ENCODE data around the gene NSA2.
A peak's percentile ranks its signal among the peaks of the same experiment; 100 is the strongest.
"Not testable (repeated sequence)": the region's sequence is repeated elsewhere in the genome, so short reads cannot be mapped to it uniquely, and the experiment has no call there.

NSA2 gene

DNA sequence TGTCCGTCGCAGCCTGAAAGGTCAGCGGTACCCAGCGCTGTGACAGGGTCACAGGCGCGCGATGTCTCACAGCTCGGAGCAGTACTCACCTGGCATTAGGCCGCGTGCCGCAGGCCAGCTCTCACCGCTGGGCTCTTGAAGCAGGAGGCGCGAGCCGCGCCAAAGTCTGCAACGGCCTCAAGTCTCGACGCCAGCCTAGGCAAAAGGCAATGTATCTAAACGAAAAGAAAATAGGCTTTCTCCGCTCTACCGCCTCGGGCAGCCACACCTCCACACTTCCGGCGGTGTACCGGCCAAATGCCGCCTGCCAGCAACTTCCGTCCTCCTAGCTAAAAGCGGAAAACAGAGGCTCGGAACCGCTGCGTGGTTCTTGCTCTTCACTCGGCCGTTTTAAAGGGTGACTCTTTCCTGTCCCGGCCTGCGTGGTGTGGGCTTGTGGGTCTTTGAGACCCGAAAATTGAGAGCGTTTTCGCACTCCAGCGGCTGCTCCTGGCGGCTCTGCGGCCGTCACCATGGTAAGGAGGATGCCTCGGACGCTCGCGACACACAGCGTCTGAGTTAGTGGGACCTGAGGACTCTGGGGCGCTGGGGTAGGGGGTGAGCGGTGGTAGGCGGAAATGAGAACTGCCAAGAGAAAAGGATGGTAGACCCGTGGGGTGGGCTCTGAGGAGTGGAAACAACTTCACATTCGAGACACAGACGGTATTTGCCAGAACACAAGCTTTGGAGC, at the start of gene NSA2, which contains the start of gene GFM2:
NSA2 (plus strand) TSS at position 401 of the 730 bp plus-strand sequence; CDS start at position 513, 112 bp downstream.
GFM2 (minus strand) TSS at position 269 of the 730 bp plus-strand sequence. CDS start 3,375 bp downstream, outside the sequence.
- DNase-seq, result peak; percentile 88

DNA sequence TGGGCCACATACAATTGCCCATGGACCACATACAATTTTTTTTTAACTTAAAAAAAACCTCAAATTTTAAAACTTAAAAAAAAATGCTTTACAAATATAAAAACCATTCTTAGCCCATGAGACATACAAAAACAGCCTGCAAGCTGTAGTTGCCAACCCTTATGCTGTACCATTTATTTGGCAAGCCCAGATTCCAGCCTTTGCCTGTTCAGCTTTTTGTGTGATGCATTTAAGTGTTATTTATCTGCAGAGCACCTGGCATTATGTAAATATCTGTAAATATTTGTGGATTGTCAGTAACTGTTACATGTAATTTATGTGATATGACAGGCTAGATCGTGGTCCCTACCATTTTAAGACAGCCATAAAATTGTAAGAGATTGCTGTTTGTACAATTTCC, 49.5 kb upstream of the NSA2 start:
- DNase-seq, result no peak

DNA sequence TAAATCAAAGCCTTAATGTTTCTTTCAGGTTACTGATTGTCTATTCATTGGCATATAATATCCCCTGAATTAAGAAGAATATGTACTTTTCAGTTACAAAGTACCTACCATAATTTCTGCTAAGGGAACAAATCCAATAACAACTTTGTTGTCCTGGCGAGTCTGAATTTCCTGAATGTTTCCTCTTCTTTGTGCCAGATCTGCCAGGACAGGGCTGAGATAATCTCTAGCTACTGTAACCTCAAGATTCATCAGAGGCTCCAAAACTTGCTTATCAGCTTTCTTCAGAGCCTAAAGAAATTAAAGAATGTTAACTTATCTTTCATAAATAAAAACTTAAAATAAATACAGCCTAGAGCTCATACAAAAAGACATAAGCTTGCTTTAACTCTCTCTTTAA, 44.8 kb upstream of the NSA2 start:
- no peak for DNase-seq

DNA sequence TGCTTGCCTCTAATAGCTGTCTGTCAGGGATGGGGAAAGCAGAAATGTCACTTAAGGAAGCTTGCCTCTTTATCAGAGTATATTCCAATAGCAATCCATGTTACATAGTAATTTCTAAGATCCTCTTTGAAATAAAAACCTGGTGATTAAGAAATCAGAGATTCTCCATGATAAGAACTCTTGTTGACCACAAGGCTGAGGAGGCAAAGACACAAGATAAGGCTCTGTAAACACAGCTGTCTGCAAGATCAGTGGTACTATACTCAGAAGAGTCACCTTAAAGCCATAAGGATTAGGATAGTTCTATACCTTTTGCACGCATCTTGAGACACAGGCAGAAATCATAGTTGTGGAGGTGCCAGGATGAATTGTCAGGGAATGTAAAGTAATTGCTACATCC, 41.7 kb upstream of the NSA2 start:
- DNase-seq, result no peak

DNA sequence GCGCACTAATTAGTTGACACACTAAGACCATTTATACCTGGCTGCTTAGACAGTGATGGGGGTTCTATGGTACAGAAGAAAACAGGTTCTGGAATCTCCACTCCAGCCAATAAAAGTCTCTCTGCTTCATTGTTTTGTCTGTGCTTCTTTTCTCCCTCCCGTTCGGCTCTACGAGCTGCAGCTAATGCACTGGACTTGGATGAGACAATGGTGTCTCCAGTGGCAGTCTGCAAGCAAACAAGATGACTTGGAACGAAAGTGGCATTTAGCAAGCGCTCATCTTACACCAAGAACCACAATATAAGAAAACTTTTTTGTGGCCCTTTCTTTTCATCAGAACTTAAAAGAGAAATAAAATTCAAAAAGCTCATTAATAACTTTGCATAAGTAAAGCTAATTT, 30.3 kb upstream of the NSA2 start:
- DNase-seq, result no peak

DNA sequence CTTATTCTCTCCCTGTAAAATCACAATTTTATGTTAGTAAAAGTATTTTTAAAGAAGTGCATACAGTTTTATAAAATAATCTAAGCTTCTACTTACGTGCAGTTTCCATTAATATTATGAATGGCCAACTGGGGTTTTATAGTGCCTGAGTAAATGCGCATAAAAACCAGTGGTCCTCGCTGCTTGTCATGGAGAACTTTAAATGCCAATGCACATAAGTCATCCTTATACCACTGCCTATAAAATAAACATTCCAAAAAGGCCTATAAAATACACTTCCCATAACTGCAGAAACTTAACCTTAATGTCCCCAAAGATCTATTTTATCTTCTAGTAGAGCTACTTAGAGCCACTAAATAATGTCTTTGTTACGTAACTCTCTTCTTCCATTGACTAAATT, 28.6 kb upstream of the NSA2 start:
- no peak for DNase-seq

DNA sequence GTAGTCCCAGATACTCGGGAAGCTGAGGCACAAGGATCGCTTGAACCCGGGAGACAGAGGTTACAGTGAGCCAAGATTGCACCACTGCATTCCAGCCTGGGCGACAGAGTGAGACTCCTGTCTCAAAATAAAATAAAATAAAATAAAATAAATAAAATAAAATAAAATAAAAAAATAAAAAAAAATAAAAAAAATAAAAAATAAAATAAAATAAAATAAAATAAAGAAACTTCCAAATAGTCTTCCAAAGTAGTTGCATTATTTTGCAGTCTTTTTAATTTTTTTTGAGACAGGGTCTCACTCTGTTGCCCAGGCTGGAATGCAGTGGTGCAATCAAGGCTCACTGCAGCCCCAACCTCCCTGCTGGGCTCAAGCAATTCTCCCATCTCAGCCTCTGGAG, 18.3 kb upstream of the NSA2 start:
- not testable (repeated sequence) for DNase-seq

DNA sequence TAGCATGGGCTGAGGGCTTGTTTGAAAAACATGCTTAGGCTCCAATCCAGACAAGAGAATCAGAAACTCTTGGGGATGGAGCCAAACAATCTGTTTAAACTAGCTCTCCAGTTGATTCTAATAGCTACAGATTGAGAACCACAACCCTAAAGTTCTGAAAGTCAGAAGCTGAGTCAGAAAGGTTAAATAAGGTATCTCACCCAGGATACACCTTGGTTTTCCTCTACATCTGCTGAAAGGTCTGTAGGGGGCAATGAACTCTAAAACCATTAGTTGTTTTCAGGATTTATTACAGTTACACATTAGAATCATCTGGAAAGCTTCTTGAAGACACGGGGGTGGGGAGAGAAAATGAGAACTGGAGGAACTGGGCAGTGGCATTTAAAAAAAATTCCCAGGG, 5.8 kb upstream of the NSA2 start:
- DNase-seq, result no peak

DNA sequence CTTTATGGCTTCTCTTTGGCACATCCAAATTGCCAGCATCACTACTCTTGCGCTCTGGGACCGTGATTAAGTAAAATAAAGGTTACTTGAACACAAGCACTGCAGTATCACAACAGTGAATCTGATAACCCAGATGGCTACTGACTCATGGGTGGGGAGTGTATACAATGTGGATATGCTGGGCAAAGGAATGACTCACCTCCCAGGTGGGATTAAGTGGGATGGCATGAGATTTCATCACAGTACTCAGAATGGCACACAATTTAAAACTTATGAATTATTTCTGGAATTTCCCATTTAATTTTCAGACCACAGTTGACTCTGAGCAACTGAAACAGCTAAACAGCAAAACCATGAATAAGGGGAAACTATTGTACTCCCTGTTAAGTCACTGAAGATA, 4.5 kb upstream of the NSA2 start:
- peak; percentile 4 for DNase-seq

DNA sequence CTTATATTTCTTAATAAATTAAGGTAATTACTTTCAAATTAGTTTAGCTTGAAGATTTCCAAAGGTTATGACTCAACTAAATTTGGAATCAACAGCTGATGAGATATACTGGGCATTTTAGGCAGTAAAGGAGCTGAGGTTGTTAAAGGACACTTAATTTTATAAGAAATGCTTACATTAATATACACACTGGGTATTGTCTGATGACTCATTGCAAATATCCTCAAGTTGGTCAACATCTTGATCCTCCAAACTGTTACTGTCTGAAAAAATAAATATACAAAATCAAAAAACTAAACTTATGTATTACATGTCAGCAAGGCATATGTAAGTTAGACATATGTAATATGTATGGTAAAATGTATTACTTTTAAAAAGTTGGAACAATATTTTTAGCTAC, 3.5 kb upstream of the NSA2 start:
- no peak for DNase-seq

DNA sequence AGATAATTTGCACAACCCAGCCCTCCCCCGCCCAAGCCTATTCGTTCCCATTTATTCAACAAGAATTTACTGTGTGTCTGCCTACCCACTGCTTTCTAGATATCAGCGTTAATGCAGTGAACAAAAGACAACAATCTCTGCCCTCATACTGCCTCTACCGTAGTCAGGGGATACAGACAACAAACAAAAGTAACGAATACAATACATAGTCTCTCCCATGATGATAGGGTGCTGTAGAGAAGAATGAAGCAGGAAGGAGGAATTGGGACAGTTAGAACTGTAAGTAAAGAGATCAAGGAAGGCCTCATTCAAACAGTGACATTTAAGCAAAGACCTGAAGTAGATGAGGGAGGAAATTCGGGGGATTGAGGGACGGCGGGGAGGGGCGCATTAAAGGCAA, 1.8 kb upstream of the NSA2 start:
- no peak for DNase-seq

DNA sequence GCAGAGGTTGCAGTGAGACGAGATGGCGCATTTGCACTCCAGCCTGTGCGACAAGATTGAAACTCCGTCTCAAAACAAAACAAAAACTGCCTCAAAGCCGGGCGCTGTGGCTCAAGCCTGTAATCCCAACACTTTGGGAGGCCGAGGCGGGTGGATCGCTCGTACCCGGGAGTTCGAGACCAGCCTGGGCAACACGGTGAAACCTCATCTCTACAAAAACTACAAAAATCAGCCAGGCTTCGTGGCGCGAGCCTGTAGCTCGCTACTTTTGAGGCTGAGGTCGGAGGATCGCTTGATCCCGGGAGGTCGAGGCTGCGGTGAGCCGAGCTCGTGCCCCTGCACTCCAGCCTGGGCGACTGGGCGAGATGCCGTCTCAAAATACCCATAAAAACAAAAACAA, 1.1 kb upstream of the NSA2 start:
- DNase-seq, result no peak

DNA sequence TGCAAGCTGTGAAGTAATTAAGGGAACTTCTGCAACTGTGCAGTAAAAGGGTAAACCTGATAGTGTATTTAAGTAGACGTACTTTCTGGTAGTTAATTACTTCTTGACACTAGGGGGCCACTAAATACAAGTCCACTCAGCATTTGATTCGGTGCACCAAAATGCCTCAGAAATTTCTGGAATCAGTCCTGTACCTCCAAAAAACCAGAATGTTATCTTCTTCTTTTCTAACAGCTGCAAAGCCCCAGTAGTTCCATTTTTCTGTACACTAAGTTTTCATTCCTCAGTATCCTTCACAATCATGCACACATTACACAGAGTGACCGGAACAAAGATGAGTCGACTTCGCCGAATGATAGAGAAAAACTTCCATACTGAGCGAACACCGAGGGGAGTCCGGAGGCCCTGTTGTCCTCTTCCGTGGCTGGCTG, 616 bp upstream of the NSA2 start:
- peak; percentile 2 for DNase-seq

DNA sequence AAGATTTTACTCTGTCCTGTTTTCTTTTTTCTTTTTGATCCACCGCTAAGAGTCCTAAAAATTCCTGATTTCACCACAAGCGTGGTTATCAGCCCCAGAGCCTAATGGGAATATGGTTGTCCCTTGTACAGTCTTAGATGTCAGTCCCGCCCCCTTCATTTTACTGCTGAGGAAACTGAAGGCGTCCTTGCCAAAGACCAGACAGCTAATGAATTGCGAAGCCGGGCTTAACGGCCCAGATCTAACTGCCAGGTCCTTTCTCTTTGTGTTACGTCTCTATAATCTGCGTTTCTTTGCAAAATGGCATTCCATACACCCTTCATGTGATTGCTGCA, 497 bp downstream of the NSA2 start:
- DNase-seq, result no peak

DNA sequence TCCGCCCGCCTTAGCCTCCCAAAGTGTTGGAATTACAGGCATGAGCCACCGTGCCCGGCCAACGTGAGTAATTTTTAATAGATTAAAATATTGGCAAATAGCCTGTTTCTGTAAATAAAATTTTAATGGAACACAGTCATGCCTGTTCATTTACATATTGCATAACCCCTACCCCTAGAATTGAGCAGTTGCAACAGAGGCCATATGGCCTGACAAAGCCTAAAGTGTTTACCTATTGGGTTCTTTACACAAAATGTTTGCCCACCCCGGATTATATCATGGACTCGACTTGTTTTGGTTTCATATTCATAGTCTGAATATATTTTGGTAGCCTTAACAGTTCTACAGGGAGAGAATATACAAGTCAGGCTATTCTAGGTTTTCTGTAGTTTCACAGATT, 5.3 kb downstream of the NSA2 start:
- no peak for DNase-seq

DNA sequence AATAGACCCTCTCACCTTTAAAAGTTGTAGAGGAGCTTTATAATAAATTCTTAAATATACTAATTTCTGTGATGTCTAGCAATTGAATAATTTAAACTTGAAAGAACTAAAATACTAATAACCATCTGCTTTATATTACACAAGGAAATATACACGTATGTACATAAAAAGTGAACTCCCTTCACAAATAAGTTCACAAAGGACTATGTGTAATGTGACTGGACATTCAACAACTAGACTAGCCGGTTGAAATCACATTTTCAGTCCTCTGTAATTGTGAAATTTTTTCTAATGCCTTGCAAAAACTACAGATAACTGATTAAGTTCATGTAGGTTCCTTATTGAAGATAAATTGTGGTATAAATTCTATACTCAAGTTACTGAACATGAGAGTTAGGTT, 11.6 kb downstream of the NSA2 start:
- no peak for DNase-seq

DNA sequence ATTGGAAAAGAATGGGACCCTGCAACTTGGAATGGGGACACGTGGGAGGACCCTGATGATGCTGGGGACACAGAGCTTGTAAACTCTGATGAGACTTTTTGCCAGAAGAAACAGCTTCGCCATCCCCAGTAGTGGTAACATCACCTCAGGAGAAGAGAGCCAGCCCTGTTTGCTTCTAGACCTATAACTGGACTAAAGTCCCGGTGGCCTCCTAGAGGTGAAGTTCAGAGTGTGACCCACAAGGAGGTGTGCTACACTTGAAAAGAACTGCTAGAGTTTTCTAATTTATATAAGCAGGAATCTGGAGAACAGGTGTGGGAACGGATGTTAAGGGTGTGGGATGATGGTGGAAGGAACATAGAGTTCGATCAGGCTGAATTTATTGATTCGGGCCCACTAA, 19.8 kb downstream of the NSA2 start:
- no peak for DNase-seq

DNA sequence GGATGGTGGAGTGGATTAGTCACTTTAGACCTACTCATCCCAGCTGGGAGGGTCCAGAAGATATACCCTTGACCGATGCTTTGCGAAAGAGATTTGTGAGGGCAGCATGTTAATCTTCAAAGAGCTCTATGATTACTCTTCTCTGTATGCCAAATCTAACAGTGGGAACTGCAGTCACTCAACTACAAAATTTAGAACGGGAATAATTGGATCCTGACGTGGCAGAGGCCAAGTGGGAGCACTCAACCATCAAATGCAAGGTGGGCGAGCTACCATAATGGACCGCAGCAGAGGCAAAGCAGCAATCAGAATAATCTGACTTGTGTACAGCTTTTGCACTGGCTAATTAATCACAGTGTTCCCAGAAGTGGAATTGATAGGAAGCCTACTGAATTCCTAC, 20.4 kb downstream of the NSA2 start:
- no peak for DNase-seq

DNA sequence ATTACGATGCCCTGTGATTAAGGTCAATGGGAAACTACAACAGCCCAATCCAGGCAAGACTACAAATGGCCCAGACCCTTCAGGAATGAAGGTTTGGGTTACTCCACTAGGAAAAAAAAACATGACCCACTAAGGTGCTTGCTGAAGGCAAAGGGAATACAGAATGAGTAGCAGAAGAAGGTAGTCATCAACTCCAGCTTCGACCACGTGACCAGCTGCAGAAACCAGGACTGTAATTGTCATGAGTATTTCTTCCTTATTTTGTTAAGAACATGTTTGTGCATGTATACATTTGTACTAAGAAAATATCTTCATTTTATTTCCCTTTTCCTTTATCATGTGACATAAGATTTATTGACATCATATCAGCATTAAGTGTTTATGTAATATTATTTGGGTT, 24.6 kb downstream of the NSA2 start:
- not testable (repeated sequence) for DNase-seq

DNA sequence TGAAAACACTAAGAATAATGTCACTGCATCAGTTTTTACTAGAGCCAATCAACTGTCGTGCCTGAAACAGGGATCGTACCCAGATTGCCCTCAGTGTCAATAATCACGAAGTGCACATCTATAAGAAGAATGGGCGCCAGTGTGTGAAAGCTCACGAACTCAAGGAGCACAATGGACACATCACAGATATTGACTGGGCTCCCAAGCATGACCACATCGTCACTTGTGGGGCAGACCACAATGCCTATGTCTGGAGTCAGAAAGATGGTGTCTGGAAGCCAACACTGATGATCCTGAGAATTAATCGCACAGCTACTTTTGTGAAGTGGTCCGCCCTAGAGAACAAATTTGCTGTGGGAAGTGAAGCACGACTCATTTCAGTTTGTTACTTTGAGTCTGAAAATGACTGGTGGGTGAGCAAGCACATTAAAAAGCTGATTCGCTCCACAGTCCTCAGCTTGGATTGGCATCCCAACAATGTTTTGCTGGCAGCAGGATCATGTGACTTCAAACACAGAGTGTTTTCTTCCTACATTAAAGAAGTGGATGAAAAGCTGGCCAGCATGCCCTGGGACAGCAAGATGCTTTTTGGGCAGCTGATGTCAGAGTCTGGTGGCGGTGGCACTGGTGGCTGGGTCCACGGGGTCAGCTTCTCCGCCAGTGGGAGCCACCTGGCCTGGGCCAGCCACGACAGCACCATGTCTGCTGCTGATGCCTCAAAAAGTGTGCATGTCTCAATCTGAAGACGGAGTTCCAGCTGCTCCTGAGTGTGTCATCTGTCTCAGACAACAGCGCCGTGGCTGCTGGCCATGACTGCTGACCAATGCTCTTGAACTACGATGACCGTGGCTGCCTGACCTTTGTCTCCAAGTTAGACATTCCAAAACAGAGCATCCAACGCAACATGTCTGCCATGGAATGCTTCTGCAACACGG, 32.2 kb downstream of the NSA2 start:
- no peak for DNase-seq

DNA sequence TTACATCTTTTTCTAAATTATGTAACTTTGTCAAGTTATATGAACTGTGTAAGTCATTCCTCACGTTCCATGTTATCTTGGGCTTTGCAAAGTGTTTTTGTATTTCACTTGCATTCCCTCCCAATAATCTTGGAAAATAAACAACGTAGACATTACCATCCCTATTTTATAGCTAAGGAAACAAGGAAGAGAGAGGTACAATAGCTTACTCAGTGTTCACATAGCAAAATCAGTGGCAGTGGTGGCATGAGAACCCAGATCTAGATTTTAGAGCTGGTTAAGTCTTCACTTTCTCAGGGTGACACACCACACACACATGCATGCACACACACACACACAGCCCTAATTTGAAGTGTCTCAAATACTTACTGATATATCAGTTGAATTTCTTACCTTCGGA, 34.1 kb downstream of the NSA2 start:
- DNase-seq, result no peak

DNA sequence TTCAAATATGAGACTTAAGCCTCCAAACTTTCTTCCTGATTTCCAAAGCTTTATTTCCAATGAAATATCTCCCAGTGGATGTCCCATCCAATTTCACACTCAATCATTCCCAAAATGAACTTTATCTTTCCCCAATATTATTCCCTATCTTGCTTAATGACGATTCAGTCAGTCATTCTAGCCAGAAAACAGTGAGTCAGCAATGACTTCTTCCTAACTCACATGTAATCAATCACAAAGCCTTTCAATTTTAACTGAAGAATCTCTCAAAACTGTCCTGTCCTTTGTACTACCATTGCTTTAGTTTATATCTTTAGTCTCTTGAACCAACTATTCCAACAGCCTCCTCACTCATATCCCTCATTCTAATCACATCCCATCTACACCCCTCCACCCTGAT, 34.9 kb downstream of the NSA2 start:
- DNase-seq, result no peak

DNA sequence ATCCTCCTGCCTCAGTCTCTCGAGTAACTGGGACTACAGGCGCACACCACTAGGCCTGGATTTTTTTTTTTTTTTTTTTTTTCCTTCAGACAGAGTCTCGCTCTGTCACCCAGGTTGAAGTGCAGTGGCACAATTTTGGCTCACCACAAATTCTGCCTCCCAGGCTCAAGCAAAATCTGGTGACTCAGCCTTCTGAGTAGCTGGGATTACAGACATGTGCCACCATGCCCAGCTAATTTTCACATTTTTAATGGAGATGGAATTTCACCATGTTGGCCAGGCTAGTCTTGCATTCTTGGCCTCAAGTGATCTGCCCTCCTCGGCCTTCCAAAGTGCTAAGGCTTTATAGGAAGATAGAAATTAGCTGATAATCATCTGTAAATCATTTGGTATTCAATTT, 43.9 kb downstream of the NSA2 start:
- DNase-seq, result no peak

DNA sequence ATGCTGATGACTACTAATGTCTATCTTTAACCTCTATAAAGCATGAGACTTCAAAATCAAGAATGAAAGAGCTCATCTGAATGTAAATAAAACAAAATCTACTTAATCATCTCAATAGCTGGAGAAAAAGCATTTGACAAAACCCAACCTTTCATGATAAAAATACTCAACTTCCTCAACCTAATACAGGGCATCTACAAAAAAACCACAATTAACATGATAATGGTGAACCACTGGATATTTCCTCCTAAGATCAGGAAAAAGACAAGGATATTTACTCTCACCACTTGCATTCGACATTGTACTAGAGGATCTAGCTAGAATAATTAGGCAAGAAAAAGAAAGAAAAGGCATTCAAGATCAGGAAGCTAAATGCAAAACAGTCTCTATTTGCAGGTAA, 49.8 kb downstream of the NSA2 start:
- no peak for DNase-seq

All from DMS 273 treated with DMSO at 0.1 percent for 48 hours (cell line).